ENCODE results near the gene ISL1. TPM values are rescaled to one million over a fixed set of nuclear protein-coding genes. Genes with fewer than 3 reads are reported as not detected.

The ISL1 gene
- not detected for total RNA-seq
- not detected for polyA plus RNA-seq
- long read RNA-seq, donor 1, partial matches to known transcripts: 0 of 1 reads
- long read RNA-seq, donor 1, other reads (novel, unspliced or antisense): 0 of 1 reads
- long read RNA-seq, donor 2: 0 reads
- long read RNA-seq, donor 3: 0 reads

DNA sequence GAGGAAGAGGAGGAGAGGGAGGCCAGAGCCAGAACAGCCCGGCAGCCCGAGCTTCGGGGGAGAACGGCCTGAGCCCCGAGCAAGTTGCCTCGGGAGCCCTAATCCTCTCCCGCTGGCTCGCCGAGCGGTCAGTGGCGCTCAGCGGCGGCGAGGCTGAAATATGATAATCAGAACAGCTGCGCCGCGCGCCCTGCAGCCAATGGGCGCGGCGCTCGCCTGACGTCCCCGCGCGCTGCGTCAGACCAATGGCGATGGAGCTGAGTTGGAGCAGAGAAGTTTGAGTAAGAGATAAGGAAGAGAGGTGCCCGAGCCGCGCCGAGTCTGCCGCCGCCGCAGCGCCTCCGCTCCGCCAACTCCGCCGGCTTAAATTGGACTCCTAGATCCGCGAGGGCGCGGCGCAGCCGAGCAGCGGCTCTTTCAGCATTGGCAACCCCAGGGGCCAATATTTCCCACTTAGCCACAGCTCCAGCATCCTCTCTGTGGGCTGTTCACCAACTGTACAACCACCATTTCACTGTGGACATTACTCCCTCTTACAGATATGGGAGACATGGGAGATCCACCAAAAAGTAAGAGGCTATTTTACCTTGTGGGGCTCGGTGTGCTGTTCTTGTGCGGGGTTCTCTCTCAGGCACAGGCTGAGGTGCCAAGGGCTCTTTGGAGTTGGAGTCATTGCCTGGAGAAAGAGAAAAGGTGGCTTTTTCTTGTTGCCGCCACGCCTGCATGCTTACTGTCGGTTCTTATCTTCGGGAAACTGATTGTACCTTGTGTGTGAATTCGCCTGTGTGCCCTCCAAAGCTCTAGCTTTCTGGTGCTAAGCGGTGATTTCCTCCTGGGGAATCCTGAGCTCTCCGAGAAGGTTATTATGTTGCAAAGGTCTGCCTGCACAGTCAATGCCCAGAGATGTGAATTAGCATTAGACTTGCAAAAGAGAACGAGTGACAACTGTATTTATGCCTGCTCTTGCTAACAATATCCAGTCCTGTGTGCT, at the start of gene ISL1:
Gene ISL1, plus strand, starts transcription at position 318 of the 991 bp plus-strand sequence. Its CDS starts 224 bp downstream, at position 542.
- no peaks in the 10 kb centered on the region for H3K9me3 ChIP-seq
- H3K27me3 ChIP-seq: peaks cover 8 to 100% (median 100%) of the 10 kb centered on the region in 7 donors
- ATAC-seq (peak in 7 of 8 donors; percentile 46 to 68 (median 58)), DNase-seq (no peak)
- whole genome bisulfite sequencing, 2 donors: 1% methylated on average over 57 of the region's 57 CpGs
- no peak within 1 kb of the TSS for H3K27ac ChIP-seq
- H3K4me1 ChIP-seq: peaks cover 0 to 44% (median 12%) of the 10 kb centered on the region in 9 donors
- no peaks in the 10 kb centered on the region for H3K36me3 ChIP-seq
- TF ChIP-seq, protein P1, sequence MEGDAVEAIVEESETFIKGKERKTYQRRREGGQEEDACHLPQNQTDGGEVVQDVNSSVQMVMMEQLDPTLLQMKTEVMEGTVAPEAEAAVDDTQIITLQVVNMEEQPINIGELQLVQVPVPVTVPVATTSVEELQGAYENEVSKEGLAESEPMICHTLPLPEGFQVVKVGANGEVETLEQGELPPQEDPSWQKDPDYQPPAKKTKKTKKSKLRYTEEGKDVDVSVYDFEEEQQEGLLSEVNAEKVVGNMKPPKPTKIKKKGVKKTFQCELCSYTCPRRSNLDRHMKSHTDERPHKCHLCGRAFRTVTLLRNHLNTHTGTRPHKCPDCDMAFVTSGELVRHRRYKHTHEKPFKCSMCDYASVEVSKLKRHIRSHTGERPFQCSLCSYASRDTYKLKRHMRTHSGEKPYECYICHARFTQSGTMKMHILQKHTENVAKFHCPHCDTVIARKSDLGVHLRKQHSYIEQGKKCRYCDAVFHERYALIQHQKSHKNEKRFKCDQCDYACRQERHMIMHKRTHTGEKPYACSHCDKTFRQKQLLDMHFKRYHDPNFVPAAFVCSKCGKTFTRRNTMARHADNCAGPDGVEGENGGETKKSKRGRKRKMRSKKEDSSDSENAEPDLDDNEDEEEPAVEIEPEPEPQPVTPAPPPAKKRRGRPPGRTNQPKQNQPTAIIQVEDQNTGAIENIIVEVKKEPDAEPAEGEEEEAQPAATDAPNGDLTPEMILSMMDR (IDR thresholded peaks at IDR 0.05): no peak
- peak within 1 kb of the TSS in 9 of 10 donors; percentile 18 to 49 (median 39) for H3K4me3 ChIP-seq
- intact Hi-C loops (cut with DNase I): no loop called here

DNA sequence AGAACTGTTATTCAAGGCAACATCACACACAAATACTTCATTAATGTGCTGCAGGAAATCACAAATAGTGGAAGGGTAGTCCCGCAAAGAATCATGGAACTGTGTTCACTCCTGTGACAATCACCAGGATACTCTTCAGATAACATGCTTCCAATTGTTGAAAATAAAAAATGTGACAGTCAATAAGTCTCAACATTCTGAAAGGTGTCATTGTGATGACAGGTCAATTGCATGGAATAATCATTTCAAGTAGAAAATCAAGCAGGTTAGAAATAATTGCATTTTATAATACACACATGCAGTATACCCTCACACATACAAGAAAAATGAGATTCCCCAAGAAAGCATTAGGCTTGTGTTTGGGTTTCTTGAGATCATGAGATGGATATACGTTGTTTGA, 46.4 kb upstream of the ISL1 start:
- intact Hi-C loops (cut with DNase I): no loop called here
- TF ChIP-seq, protein P1 (IDR thresholded peaks at IDR 0.05): no peak
- no peak overlapping the region for H3K27ac ChIP-seq
- no peaks in the 10 kb centered on the region for H3K27me3 ChIP-seq
- no peak for DNase-seq
- H3K9me3 ChIP-seq: no peaks in the 10 kb centered on the region
- no peak overlapping the region for H3K4me3 ChIP-seq
- H3K4me1 ChIP-seq: no peaks in the 10 kb centered on the region
- ATAC-seq: no peak
- 70 to 85% methylated on average over 2 of the region's 2 CpGs for WGBS, 2 donors
- H3K36me3 ChIP-seq: no peaks in the 10 kb centered on the region

- H3K36me3 ChIP-seq: no peaks in the 10 kb centered on the region
- no peak overlapping the region for H3K4me3 ChIP-seq
- no peaks in the 10 kb centered on the region for H3K4me1 ChIP-seq
- TF ChIP-seq, protein P1 (IDR thresholded peaks at IDR 0.05): no peak
- intact Hi-C loops (cut with DNase I): no loop called here
- no peaks in the 10 kb centered on the region for H3K27me3 ChIP-seq
- DNase-seq (no peak), ATAC-seq (no peak)
- WGBS, 2 donors: 75 to 80% methylated on average over 2 of the region's 2 CpGs
- no peak overlapping the region for H3K27ac ChIP-seq
- peaks cover 0 to 15% (median 0%) of the 10 kb centered on the region in 11 donors for H3K9me3 ChIP-seq
Observed at GRCh38 chr5:51345106-51345505, 38.1 kb upstream of the ISL1 start.

- H3K36me3 ChIP-seq: no peaks in the 10 kb centered on the region
- no peak overlapping the region for H3K4me3 ChIP-seq
- TF ChIP-seq, protein P1 (IDR thresholded peaks at IDR 0.05): no peak
- 67 to 75% methylated on average over 1 of the region's 1 CpG for WGBS, 2 donors
- DNase-seq (no peak), ATAC-seq (no peak)
- no peaks in the 10 kb centered on the region for H3K27me3 ChIP-seq
- no peaks in the 10 kb centered on the region for H3K4me1 ChIP-seq
- H3K27ac ChIP-seq: no peak overlapping the region
- peaks cover 0 to 15% (median 0%) of the 10 kb centered on the region in 11 donors for H3K9me3 ChIP-seq
- intact Hi-C loops (cut with DNase I): no loop called here
Observed at GRCh38 chr5:51347157-51347556, 36.1 kb upstream of the ISL1 start.
